ENCODE results near the gene RER1. TPM values are rescaled to one million over a fixed set of nuclear protein-coding genes. Genes with fewer than 3 reads are reported as not detected.
"Not testable (repeated sequence)": the region's sequence is repeated elsewhere in the genome, so short reads cannot be mapped to it uniquely, and the experiment has no call there.

The RER1 gene
- total RNA-seq, 1 donor: 98.1 TPM

GRCh38 chr1:2438641-2439040, 47.0 kb downstream of the RER1 start:
- no peak for TF ChIP-seq CTCF (IDR thresholded peaks at IDR 0.05; ENCODE audit: insufficient read depth, low read length)
- no peak for DNase-seq (ENCODE audit: low read depth)

GRCh38 chr1:2439369-2439768, 47.7 kb downstream of the RER1 start:
- TF ChIP-seq CTCF (IDR thresholded peaks at IDR 0.05; ENCODE audit: insufficient read depth, low read length): no peak
- no peak overlapping the region for H3K4me3 ChIP-seq (ENCODE audit: low read depth, low read length)
- no peak for DNase-seq (ENCODE audit: low read depth)

More at GRCh38 chr1:2438641-2439040, 47.0 kb downstream of the RER1 start:
- no peak overlapping the region for H3K4me3 ChIP-seq (ENCODE audit: low read depth, low read length)

GRCh38 chr1:2440346-2440745, 48.7 kb downstream of the RER1 start:
- not testable (repeated sequence) for DNase-seq (ENCODE audit: low read depth)

GRCh38 chr1:2441746-2442145, 50.1 kb downstream of the RER1 start:
- TF ChIP-seq CTCF (IDR thresholded peaks at IDR 0.05; ENCODE audit: insufficient read depth, low read length): no peak
- no peak overlapping the region for H3K4me3 ChIP-seq (ENCODE audit: low read depth, low read length)
- DNase-seq (ENCODE audit: low read depth): no peak

More at GRCh38 chr1:2440346-2440745, 48.7 kb downstream of the RER1 start:
- not testable (repeated sequence) for H3K4me3 ChIP-seq (ENCODE audit: low read depth, low read length)

- no peak for TF ChIP-seq CTCF (IDR thresholded peaks at IDR 0.05; ENCODE audit: insufficient read depth, low read length)
- no peak overlapping the region for H3K4me3 ChIP-seq (ENCODE audit: low read depth, low read length)
- no peak for DNase-seq (ENCODE audit: low read depth)
These were observed 51.0 kb downstream of the RER1 start for GRCh38 chr1:2442661-2443060.

GRCh38 chr1:2443277-2444137, 51.9 kb downstream of the RER1 start:
- no peak overlapping the region for H3K4me3 ChIP-seq (ENCODE audit: low read depth, low read length)
- no peak for TF ChIP-seq CTCF (IDR thresholded peaks at IDR 0.05; ENCODE audit: insufficient read depth, low read length)
- no peak for DNase-seq (ENCODE audit: low read depth)

GRCh38 chr1:2444138-2444591, 52.5 kb downstream of the RER1 start:
- TF ChIP-seq CTCF (IDR thresholded peaks at IDR 0.05; ENCODE audit: insufficient read depth, low read length): no peak
- no peak overlapping the region for H3K4me3 ChIP-seq (ENCODE audit: low read depth, low read length)
- no peak for DNase-seq (ENCODE audit: low read depth)
